SK-N-MC (cell line): ENCODE measurements around the gene SMARCC1.

Experiments used
- EZH2 ChIP-seq: fragments of 200-600 bp; sonication (generic); IDR thresholded peaks from one replicate; pipeline ENCODE4 v1.6.1; 2017; ENCODE audit warnings: antibody characterized with exemption
- POLR2AphosphoS5 ChIP-seq: IDR thresholded peaks from 2 replicates; pipeline ENCODE4 v1.6.1; 2012; ENCODE audit warnings: mild to moderate bottlenecking, low read depth, low read length, borderline replicate concordance

- TF ChIP-seq EZH2: no peak
- TF ChIP-seq POLR2AphosphoS5: no peak
These were observed 194.9 kb downstream of the SMARCC1 start for GRCh38 chr3:47586746-47587145.
